K562 (cell line): ENCODE results near the gene KRT8. TPM values are rescaled to one million over a fixed set of nuclear protein-coding genes. Genes with fewer than 3 reads are reported as not detected.

Experiments
- ATAC-seq: fragments of 200-7000 bp; cut with Tn5 transposase; 3 replicates; pipeline ENCODE4 v1.9.1; 2020; ENCODE audit warnings: moderate library complexity
- BruUV-seq: library from RNA; stranded (reverse); fragments of 400-500 nt; replicated peaks from 2 replicates; lab custom pipeline; 2021; lab: Mats Ljungman, UMichigan
- CTCF ChIA-PET: fragments of 300-600 bp; formaldehyde crosslinking; extraction: SDS; loops from one replicate; lab custom pipeline; 2021; ENCODE audit warnings: low intra/inter-chr PET ratio; lab: Yijun Ruan, JAX
- POLR2A ChIA-PET: fragments of 300-600, 350-650 bp; sonication (Branson Sonifier 250); formaldehyde crosslinking; extraction: SDS; loops from one replicate; lab custom pipeline; 2021; ENCODE audit warnings: antibody characterized with exemption, inconsistent platforms; lab: Yijun Ruan, JAX
- DNase-seq, 4 experiments: peaks; one replicate each; pipeline versions ENCODE4 v3.0.0 to v3.0.0-alpha.2; 2011 to 2018; ENCODE audit warnings: low spot score in 3 of 4, mixed read lengths in 3 of 4; ENCODE audit errors: extremely low read depth in 1 of 4
- FAIRE-seq: peaks from 2 replicates; lab custom pipeline; 2011; peaks lifted over from hg19 to GRCh38; lab: Jason Lieb, UNC
- H2AFZ ChIP-seq: 2 replicates; pipeline ENCODE4 v1.6.0; 2011; ENCODE audit warnings: low read depth, low read length, control low read depth, inconsistent platforms
- H3K27ac ChIP-seq: fragments of 200-600 bp; 3 replicates; pipeline ENCODE4 v1.8.0; 2011; ENCODE audit warnings: low read depth, mild to moderate bottlenecking, control low read depth, inconsistent platforms, low read length, moderate library complexity, mixed read lengths; ENCODE audit errors: extremely low read depth
- H3K27me3 ChIP-seq, 2 experiments: fragments of 300-600 bp in 1 of 2; 2 replicates in 1 of 2; 3 replicates in 1 of 2; pipeline versions ENCODE4 v1.6.0 to v1.8.0; 2011; ENCODE audit warnings: inconsistent platforms in 2 of 2, low read length in 2 of 2, mild to moderate bottlenecking in 1 of 2, mixed read lengths in 1 of 2, moderate library complexity in 1 of 2; ENCODE audit not compliant: control insufficient read depth in 2 of 2, insufficient read depth in 2 of 2
- H3K36me3 ChIP-seq: fragments of 300-600 bp; 3 replicates; pipeline ENCODE4 v1.8.0; 2011; ENCODE audit warnings: mild to moderate bottlenecking, low read length, inconsistent platforms; ENCODE audit not compliant: control insufficient read depth, insufficient read depth
- H3K4me1 ChIP-seq, 2 experiments: fragments of 200-600 bp in 1 of 2; replicated peaks in 1 of 2; 2 replicates in 1 of 2; 3 replicates in 1 of 2; pipeline versions ENCODE4 v1.5.1 to v1.8.0; 2011; ENCODE audit warnings: inconsistent platforms in 2 of 2, low read length in 2 of 2, mild to moderate bottlenecking in 1 of 2, mixed read lengths in 1 of 2, moderate library complexity in 1 of 2; ENCODE audit not compliant: control insufficient read depth in 2 of 2, insufficient read depth in 2 of 2
- H3K4me2 ChIP-seq: 2 replicates; pipeline ENCODE4 v1.6.1; 2011; ENCODE audit warnings: low read length, control low read depth, inconsistent platforms, mixed read lengths; ENCODE audit not compliant: insufficient read depth
- H3K4me3 ChIP-seq: fragments of 200-600 bp; sonication (generic), shearing (Covaris generic); 2 replicates; pipeline ENCODE4 v1.5.1; 2016; ENCODE audit warnings: control low read depth, inconsistent platforms
- H3K79me2 ChIP-seq: fragments of 200-600 bp; 3 replicates; pipeline ENCODE4 v1.8.0; 2011; ENCODE audit warnings: low read length, inconsistent platforms; ENCODE audit not compliant: control insufficient read depth, insufficient read depth
- H3K9ac ChIP-seq, 2 experiments: 2 replicates each; pipeline versions ENCODE4 v1.6.0 to v1.6.1; 2011; ENCODE audit warnings: low read depth in 2 of 2, low read length in 2 of 2, control low read depth in 1 of 2, inconsistent platforms in 1 of 2, mild to moderate bottlenecking in 1 of 2, mixed read lengths in 1 of 2; ENCODE audit not compliant: insufficient read depth in 1 of 2
- H3K9me1 ChIP-seq: one replicate; pipeline ENCODE4 v1.6.0; 2011; ENCODE audit warnings: inconsistent platforms, mild to moderate bottlenecking, low read length, moderate library complexity; ENCODE audit not compliant: control insufficient read depth, insufficient read depth
- H3K9me3 ChIP-seq: replicated peaks from 2 replicates; pipeline ENCODE4 v1.5.1; 2011; ENCODE audit warnings: low read depth, low read length, inconsistent platforms; ENCODE audit not compliant: control insufficient read depth, insufficient read depth
- H4K20me1 ChIP-seq: replicated peaks from 2 replicates; pipeline ENCODE4 v1.6.1; 2011; ENCODE audit warnings: low read length, inconsistent platforms, mixed read lengths; ENCODE audit not compliant: control insufficient read depth, insufficient read depth
- CBFA2T2 ChIP-seq: fragments of 450-650 bp; conservative IDR thresholded peaks from 2 replicates; pipeline ENCODE4 v1.6.1; 2017; ENCODE audit warnings: mild to moderate bottlenecking
- E2F4 ChIP-seq: sonication (generic); formaldehyde crosslinking; IDR thresholded peaks from 2 replicates; pipeline ENCODE4 v1.8.0; 2022; ENCODE audit warnings: mild to moderate bottlenecking, low read depth, missing genetic modification reagents
- FOXK1 ChIP-seq: sonication (generic); formaldehyde crosslinking; IDR thresholded peaks from 2 replicates; pipeline ENCODE4 v1.8.0; 2022; ENCODE audit warnings: missing genetic modification reagents, mild to moderate bottlenecking, borderline replicate concordance
- GATAD2B ChIP-seq: fragments of 450-650 bp; IDR thresholded peaks from 2 replicates; pipeline ENCODE4 v1.6.1; 2017; ENCODE audit warnings: mild to moderate bottlenecking, borderline replicate concordance
- KLF13 ChIP-seq: fragments of 450-650 bp; IDR thresholded peaks from 2 replicates; pipeline ENCODE4 v1.6.1; 2016; ENCODE audit warnings: missing genetic modification characterization, low read depth, mild to moderate bottlenecking, missing compliant biosample characterization, moderate library complexity, borderline replicate concordance
- MAX ChIP-seq: sonication (generic); formaldehyde crosslinking; IDR thresholded peaks from 2 replicates; pipeline ENCODE4 v1.9.0; 2022; ENCODE audit warnings: mild to moderate bottlenecking, missing genetic modification reagents
- MAZ ChIP-seq, 2 experiments: fragments of 450-650 bp in 1 of 2; sonication (generic) in 1 of 2; formaldehyde crosslinking; IDR thresholded peaks in 1 of 2; conservative IDR thresholded peaks in 1 of 2; 2 replicates each; pipeline versions ENCODE4 v1.4.0 to v1.5.0; 2020; ENCODE audit warnings: mild to moderate bottlenecking in 1 of 2, missing genetic modification reagents in 1 of 2
- MEIS2 ChIP-seq: fragments of 450-650 bp; IDR thresholded peaks from 2 replicates; pipeline ENCODE4 v1.6.1; 2014; ENCODE audit warnings: mild to moderate bottlenecking; ENCODE audit not compliant: partially characterized antibody
- NCOA2 ChIP-seq, 2 experiments: fragments of 450-650 bp; IDR thresholded peaks; 2 replicates each; pipeline ENCODE4 v1.6.1; 2018; ENCODE audit warnings: mild to moderate bottlenecking in 2 of 2, moderate library complexity in 1 of 2; ENCODE audit not compliant: partially characterized antibody in 2 of 2
- PCBP2 ChIP-seq: fragments of 200-400 bp; formaldehyde crosslinking; IDR thresholded peaks from 2 replicates; pipeline ENCODE4 v1.6.1; 2018; ENCODE audit warnings: low read length, low read depth, mild to moderate bottlenecking, moderate library complexity; ENCODE audit not compliant: poor library complexity, severe bottlenecking
- PHF8 ChIP-seq: fragments of 200-600 bp; sonication (generic); IDR thresholded peaks from 2 replicates; pipeline ENCODE4 v1.6.1; 2012; ENCODE audit warnings: mixed run types, mild to moderate bottlenecking, inconsistent platforms, low read length, moderate library complexity, borderline replicate concordance
- RBFOX2 ChIP-seq: fragments of 200-400 bp; formaldehyde crosslinking; IDR thresholded peaks from 2 replicates; pipeline ENCODE4 v1.6.1; 2017; ENCODE audit warnings: low read depth, mild to moderate bottlenecking, low read length, moderate library complexity
- ZBED1 ChIP-seq: IDR thresholded peaks from 2 replicates; pipeline ENCODE4 v1.6.1; 2014
- ZBTB9 ChIP-seq: fragments of 450-650 bp; formaldehyde crosslinking; IDR thresholded peaks from 2 replicates; pipeline ENCODE4 v1.4.0; 2020; ENCODE audit warnings: mild to moderate bottlenecking, moderate library complexity
- ZFPM2 ChIP-seq: fragments of 250-450 bp; sonication (Bioruptor Pico); IDR thresholded peaks from 2 replicates; pipeline ENCODE4 v1.5.1; 2022; ENCODE audit warnings: mild to moderate bottlenecking
- ZNF124 ChIP-seq: sonication (generic); formaldehyde crosslinking; IDR thresholded peaks from 2 replicates; pipeline ENCODE4 v1.8.1; 2022; ENCODE audit warnings: missing genetic modification reagents
- ZNF143 ChIP-seq: sonication (generic); formaldehyde crosslinking; IDR thresholded peaks from 2 replicates; pipeline ENCODE4 v1.9.0; 2022; ENCODE audit warnings: mild to moderate bottlenecking, missing genetic modification reagents
- ZNF436 ChIP-seq: fragments of 250-450, 450-650 bp; sonication (Bioruptor Pico); formaldehyde crosslinking; IDR thresholded peaks from 2 replicates; pipeline ENCODE4 v1.7.0; 2020; ENCODE audit warnings: mild to moderate bottlenecking
- WGBS: fragments of 100-300 bp; shearing (Covaris generic); methylation state at CpG from one replicate; pipeline ENCODE4 v1.1.6; 2016; ENCODE audit warnings: low coverage, mixed read lengths; ENCODE audit not compliant: insufficient coverage; ENCODE audit errors: missing lambda C conversion rate; 5-methylcytosine and 5-hydroxymethylcytosine counted together
- in situ Hi-C: fragments of 300-500 bp; cut with MboI; formaldehyde crosslinking; loops from 4 replicates; pipeline ENCODE4 v1.15.0; 2018; ENCODE audit warnings: inconsistent platforms, mixed read lengths
- intact Hi-C: fragments of 100-400 bp; cut with micrococcal nuclease; formaldehyde crosslinking; loops from 2 replicates; pipeline ENCODE4 v1.14.2; 2022
- polyA plus RNA-seq, 8 experiments: library from polyadenylated mRNA; depleted of rRNA in 4 of 8; stranded (reverse) in 5 of 8; unstranded in 3 of 8; fragments of >200 nt; fragmentation: Nextera tagmentation in 2 of 8; fragmentation: Illumina TruSeq in 1 of 8; extraction: Ambion mirVana in 2 of 8; extraction: Trizol in 1 of 8; gene quantifications; 2 replicates each; pipeline versions ENCODE4 v1.2.1 to v1.2.3, GENCODE V29; 2011 to 2014; ENCODE audit warnings: inconsistent platforms in 1 of 8, missing spikeins in 1 of 8
- total RNA-seq, 7 experiments: library from RNA; depleted of rRNA in 6 of 7; stranded (reverse); fragments of >200 nt in 6 of 7; fragmentation: Illumina TruSeq in 2 of 7; extraction: Trizol in 2 of 7; gene quantifications; 2 replicates each; pipeline versions ENCODE4 v1.2.1 to v1.2.3, GENCODE V29; 2011 to 2021; ENCODE audit warnings: low replicate concordance in 1 of 7
- TF ChIP-seq, protein P1 (sequence below): fragments of 200-800 bp; sonication (Bioruptor generic); IDR thresholded peaks from 2 replicates; pipeline ENCODE4 v1.6.1; 2017; ENCODE audit warnings: missing genetic modification characterization, missing compliant biosample characterization

Gene KRT8
- total and polyA plus RNA-seq, 9 of the 15 experiments (the other 6 are each of a cell fraction or from before 2014, with no cell fraction given): 41.5 to 661 (median 260) TPM

- in situ Hi-C loops: no loop called here
- ChIA-PET POLR2A (interaction anchor here (0.6 to 2.2 kb wide), 7 partner anchors 9 to 711 kb away, joined by 3 to 13 read pairs (median 4); partner anchors contain the start of genes KRT18 and KRT8), CTCF (no interaction called here)
- H3K36me3 ChIP-seq: no peaks in the 10 kb centered on the region
- H3K4me3 ChIP-seq: no peak overlapping the region
- H3K79me2 ChIP-seq: no peaks in the 10 kb centered on the region
- no peak overlapping the region for H3K27ac ChIP-seq
- no peak overlapping the region for H3K9ac ChIP-seq
- H3K4me1 ChIP-seq: peaks cover 7 to 15% of the 10 kb centered on the region in 2 experiments
- H2AFZ ChIP-seq: no peak overlapping the region
- no peak overlapping the region for H3K4me2 ChIP-seq
- H4K20me1 ChIP-seq: no peaks in the 10 kb centered on the region
- no peaks in the 10 kb centered on the region for H3K9me3 ChIP-seq
- TF ChIP-seq FOXK1 (CRISPR knock-in tag) (no peak), ZBTB9 (CRISPR knock-in tag) (no peak), GATAD2B (no peak), ZNF143 (CRISPR knock-in tag) (no peak), MEIS2 (no peak), RBFOX2 (no peak), PCBP2 (no peak), MAZ (CRISPR knock-in tag; conservative IDR thresholded peaks at IDR 0.05 in 1 of 2, IDR thresholded peaks at IDR 0.05 in 1 of 2) (no peak), NCOA2 (IDR thresholded peaks at IDR 0.05; ENCODE audit: partially characterized antibody in 2 of 2) (no peak), ZNF124 (CRISPR knock-in tag) (no peak), ZNF436 (no peak), PHF8 (no peak), ZFPM2 (CRISPR knock-in tag) (no peak), MAX (no peak), ZBED1 (no peak), KLF13 (no peak), CBFA2T2 (no peak), E2F4 (no peak)
- TF ChIP-seq, protein P1, sequence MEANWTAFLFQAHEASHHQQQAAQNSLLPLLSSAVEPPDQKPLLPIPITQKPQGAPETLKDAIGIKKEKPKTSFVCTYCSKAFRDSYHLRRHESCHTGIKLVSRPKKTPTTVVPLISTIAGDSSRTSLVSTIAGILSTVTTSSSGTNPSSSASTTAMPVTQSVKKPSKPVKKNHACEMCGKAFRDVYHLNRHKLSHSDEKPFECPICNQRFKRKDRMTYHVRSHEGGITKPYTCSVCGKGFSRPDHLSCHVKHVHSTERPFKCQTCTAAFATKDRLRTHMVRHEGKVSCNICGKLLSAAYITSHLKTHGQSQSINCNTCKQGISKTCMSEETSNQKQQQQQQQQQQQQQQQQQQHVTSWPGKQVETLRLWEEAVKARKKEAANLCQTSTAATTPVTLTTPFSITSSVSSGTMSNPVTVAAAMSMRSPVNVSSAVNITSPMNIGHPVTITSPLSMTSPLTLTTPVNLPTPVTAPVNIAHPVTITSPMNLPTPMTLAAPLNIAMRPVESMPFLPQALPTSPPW: no peak
- TF ChIP-seq, all 486 proteins: peak for 0
- intact Hi-C loops: no loop called here
- BruUV-seq: no TSS peak
- ATAC-seq: no peak
- FAIRE-seq: no peak
- Histone ChIP-seq H3K27me3 (no peaks in the 10 kb centered on the region), H3K9me1 (no peaks in the 10 kb centered on the region)
- 58% methylated on average over 7 of the region's 8 CpGs for WGBS
- DNase-seq: peak in 1 of 4 experiments; percentile 3
These were observed 13.5 kb upstream of the KRT8 start for GRCh38 chr12:52918351-52918750.
